Stimulated activated CD4-positive, alpha-beta T cell treated with anti-CD3 and anti-CD28 coated beads, TNF-alpha, amount 100 ng/mL, for 1 hour (primary cell): ENCODE measurements around the gene PCP2.
"Not testable (repeated sequence)": the region's sequence is repeated elsewhere in the genome, so short reads cannot be mapped to it uniquely, and the experiment has no call there.

ENCODE experiments used
- DNase-seq, 3 donors: peaks; one replicate each; pipeline ENCODE4 v3.0.0-alpha.2; 2020; ENCODE audit warnings: low read depth in 3 of 3, low spot score in 1 of 3

Gene PCP2

DNA sequence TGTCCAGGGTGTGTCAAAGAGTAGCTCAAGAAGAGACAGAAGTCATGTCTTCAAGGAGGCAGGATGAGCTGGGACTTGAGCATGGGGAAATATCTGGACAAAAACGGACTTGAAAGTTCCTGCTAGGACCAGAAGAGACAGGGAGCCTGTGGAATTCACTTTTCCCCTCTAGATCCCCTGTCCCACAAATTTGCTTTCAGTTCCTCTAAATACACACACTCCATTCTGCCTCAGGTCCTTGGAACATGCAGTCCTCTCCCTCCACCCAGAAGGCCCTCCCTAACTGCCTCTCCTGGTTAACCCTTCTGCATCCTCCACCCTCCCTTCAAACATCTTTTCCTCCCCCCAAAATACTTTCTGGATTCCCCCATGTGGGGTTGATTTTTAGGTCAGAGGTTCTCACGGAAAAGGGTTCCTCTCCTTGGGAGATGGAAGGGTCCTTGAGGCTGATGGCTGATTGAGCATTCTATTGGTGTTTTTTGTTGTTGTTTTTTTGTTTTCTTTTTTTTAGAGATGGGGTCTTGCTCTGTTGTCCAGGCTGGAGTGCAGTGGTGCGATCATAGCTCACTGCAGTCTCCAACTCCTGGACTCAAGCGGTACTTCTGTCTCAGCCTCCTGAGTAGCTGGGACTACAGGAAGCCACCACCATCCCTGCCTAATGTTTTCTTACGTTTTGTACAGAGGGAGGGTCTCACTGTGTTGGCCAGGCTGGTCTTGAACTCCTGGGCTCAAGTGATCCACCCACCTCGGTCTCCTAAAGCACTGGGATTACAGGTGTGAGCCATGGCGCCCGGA lies 28.4 kb upstream of the PCP2 start:
- no peak for DNase-seq

GRCh38 chr19:7658219-7658686 lies 24.7 kb upstream of the PCP2 start:
- no peak for DNase-seq

- no peak for DNase-seq
Measured at GRCh38 chr19:7657131-7657751, 23.7 kb upstream of the PCP2 start.

- DNase-seq, result no peak
Measured at GRCh38 chr19:7655581-7655980, 22.1 kb upstream of the PCP2 start.

DNA sequence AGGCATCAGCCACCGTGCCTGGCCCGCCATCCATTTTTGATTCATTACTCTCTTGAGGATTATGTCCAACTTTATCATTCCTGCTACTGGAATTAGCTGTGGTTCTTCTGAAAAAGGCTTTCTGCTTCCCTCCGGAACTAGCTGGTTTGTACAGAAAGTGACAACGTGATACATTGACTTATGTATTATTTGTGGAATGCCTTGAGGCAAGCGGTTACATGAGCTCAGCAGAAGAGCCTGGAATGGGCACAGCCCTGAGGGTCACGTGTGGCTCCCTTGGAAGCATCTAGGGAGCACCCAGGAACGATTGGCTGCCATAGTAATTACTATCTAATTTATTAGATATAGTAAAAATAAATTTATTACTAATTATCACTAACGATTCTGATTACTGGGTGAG lies 20.9 kb upstream of the PCP2 start:
- no peak for DNase-seq

DNA sequence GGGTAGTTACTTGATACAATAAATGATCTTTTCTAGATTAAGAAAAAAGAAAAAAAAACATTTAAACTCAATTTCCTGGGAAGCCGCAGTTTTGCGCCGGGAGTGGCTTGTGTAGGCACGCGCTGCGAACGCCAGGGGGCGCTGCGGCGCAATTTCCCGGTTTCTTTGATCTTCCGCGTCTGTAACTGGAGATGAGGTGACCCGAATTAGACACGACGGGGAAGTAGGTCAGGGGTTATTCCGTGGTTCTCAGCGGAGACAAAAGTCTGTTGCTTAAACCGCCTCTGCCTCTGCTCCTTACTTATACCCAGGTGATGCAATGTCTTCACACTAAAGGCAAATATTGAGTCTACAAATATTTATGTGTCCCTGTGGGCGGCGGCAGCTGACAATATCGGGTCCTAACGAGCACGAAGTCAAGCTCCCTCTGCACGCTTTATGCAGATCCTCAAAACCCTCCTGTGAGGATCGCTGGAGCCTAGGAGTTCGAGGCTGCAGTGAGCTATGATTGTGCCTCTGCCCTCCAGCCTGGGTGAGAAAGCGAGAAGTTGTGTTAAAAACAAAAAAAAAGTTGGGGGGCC lies 18.6 kb upstream of the PCP2 start:
- DNase-seq, result peak; percentile 66 to 89 (median 74)

GRCh38 chr19:7650148-7650547 lies 16.6 kb upstream of the PCP2 start:
- no peak for DNase-seq

DNA sequence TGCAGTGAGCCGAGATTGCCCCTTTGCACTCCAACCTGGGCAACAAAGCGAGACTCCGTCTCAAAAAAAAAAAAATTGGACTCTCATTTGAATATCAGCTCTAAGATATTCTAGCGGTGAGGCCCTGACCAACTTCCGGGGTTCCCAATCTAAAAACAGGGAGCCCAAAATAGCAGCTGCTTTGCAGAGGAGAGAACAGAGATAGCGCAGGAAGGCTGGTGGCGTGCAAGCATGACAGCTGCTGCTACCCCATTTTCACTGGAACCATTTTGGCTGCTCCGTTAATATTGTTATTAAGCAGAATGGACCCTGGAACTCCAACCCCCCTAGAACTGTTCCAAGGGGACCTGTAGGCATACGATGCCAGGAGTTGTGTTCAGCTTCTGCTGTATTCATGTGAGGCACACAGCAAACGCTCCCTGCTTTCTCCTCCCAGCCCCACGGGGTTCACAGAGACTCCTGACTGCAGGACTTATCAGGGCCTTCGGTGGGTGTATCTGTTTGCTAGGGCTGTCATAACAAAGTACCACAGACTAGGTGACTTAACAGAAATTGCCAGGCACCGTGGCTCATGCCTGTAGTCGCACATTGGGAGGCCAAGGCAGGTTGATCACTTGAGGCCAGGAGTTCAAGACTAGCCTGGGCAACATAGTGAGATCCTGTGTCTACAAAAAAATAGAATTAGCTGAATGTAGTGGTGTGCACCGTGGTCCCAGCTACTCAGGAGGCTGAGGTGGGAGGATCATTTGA lies 14.9 kb upstream of the PCP2 start:
- no peak for DNase-seq

GRCh38 chr19:7647156-7647555 lies 13.6 kb upstream of the PCP2 start:
- no peak for DNase-seq

GRCh38 chr19:7646426-7646700 lies 12.8 kb upstream of the PCP2 start:
- DNase-seq, result no peak

DNA sequence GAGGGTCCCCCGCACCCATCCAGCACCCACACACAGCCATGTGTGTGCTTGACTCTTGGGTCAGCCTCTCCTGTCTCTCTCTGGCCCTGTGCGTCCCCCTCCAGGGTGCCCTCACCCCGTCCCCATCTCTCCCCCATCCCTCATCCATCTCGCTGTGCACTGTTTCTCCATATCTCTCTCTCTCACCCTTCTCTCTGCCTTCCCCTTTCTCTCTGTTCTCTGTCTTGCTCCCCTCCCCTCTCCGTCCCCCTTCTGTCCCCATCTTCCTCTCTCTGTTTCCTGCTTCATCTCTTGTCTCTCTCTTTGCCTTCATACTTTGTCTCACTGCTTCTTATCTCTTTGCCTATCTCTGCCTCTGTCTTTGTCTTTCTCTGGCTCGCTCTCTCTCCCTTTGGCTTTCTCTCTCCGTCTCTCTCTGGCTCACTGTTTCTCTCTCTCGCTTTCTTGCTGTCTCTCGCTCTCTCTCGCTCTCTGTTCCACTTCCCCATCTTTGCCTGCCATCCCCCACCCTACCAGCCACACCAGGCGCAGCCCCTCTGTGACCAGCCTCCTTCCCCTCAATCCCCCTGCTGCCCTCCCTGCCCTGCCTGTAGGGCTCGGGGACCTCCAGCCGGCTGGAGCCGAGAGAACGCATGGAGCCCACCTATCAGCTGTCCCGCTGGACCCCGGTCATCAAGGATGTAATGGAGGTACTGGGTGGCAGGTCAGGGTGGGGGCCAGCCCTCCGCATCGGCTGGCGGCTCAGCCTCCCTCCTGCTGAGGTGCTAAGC lies 12.3 kb upstream of the PCP2 start:
- DNase-seq, result no peak

GRCh38 chr19:7645163-7645562 lies 11.6 kb upstream of the PCP2 start:
- DNase-seq, result no peak

DNA sequence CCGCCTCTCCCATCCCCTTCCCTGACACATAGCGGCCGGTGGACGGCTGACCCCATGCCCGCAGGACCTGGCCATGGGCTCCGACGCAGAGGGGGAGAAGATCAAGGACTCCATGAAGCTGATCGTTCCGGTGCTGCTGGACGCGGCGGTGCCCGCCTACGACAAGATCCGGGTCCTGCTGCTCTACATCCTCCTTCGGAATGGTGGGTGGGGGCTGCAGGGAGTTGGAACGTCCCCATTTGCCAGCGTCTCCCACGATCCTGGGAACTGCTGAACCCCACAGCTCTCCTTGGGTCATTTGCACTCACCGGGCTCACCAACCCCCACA lies 11.0 kb upstream of the PCP2 start:
- DNase-seq, result no peak

GRCh38 chr19:7643629-7644549 lies 10.4 kb upstream of the PCP2 start:
- not testable (repeated sequence) for DNase-seq

GRCh38 chr19:7643031-7643415 lies 9.5 kb upstream of the PCP2 start:
- DNase-seq, result no peak

DNA sequence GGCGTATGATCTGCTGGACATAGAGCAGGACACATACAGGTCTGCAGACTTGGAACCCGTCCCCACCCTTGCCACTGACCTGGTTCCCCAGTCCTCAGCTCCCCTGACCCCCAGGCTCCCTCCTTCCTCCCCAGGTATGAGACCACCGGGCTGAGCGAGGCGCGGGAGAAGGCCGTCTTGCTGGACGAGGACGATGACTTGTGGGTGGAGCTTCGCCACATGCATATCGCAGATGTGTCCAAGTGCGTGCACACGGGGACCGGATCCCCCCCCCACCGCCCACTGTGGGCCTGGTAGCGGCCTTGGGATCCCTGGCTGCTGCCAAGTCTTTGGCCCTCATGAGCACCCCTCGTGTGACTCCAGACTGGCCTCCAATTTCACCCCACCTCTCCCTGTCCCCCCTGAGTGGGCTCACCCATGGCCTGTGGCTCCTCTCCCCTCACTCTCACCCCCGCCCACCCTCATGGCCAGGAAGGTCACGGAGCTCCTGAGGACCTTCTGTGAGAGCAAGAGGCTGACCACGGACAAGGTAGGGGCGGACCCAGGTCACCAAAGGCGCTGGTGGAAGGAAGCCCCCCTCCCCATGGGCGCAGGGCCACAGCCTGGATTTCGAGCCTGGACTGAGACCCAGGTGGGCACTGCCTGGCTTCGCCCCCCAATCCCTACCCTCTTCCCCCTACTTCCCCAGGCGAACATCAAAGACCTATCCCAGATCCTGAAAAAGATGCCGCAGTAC lies 8.9 kb upstream of the PCP2 start:
- DNase-seq, result no peak

DNA sequence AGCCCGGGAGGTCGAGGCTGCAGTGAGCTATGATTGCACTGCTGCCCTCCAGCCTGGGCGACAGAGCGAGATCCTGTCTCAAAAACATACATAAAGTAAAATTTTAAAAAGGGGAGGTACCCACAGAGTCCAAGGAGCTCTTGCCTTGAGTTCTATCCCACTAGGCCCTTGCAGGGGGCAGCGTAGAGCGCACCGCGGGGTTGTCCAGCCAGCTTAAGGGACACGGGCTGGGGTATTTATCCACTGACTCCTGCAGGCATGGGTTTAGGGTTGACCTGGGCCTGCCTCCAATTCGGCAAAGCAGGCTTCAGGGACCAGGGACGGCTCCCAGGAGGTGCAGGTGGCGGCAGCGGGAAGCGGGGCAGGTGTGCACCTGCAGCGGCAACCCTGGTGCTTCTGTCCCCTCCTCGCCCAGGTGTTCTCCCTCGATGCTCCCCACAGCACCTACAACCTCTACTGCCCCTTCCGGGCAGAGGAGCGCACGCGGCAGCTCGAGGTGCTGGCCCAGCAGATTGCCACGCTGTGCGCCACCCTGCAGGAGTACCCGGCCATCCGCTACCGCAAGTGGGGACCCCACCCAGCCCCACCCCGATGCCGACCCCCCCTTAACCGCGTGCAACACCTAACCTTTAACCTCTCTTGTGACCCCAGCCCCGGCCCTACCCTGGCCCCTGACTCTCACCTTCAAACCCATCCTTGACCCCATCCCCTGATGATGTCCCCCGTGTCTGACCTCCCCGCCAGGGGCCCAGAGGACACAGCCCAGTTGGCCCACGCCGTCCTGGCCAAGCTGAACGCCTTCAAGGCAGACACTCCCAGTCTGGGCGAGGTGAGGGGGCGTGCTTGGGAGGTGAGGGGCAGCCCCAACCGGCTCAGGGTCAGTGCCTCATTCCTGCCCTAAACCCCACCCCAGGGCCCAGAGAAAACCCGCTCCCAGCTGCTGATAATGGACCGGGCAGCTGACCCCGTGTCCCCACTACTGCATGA lies 8.1 kb upstream of the PCP2 start:
- DNase-seq, result no peak

DNA sequence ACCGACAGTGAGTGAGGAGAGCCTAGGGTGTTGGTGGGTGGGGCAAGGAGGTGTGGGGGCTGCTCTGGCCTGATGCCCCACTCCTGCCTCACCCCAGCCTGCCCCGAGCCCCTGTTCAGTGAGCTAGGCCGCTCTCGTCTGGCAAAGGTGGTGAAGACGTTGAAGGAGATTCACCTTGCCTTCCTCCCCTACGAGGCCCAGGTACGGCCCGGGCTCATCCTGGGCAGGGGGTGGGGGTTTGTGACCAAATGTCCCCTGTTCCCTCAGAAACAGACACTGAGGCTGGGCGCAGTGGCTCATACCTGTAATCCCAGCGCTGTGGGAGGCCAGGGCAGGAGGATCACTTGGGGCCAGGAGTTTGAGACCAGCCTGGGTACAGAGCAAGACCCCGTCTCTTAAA lies 7.3 kb upstream of the PCP2 start:
- DNase-seq, result no peak
